Mesothelial cell of epicardium (in vitro differentiated cells): Measurements from ENCODE around the gene TFB1M. TPM values are rescaled to one million over a fixed set of nuclear protein-coding genes. Genes with fewer than 3 reads are reported as not detected.

Source experiments
- DNase-seq, 2 experiments: peaks; one replicate each; pipeline ENCODE4 v3.0.0; 2021; ENCODE audit warnings: low spot score in 2 of 2; ENCODE audit not compliant: unreplicated experiment in 2 of 2
- H3K27ac Mint-ChIP-seq: 2 replicates; pipeline ENCODE4 v1.8.0; 2021; ENCODE audit warnings: mixed read lengths
- H3K27me3 Mint-ChIP-seq: 2 replicates; pipeline ENCODE4 v1.8.0; 2021; ENCODE audit warnings: low read depth, mixed read lengths
- H3K36me3 Mint-ChIP-seq: 2 replicates; pipeline ENCODE4 v1.8.0; 2021; ENCODE audit warnings: mixed read lengths
- H3K4me1 Mint-ChIP-seq: 2 replicates; pipeline ENCODE4 v1.8.0; 2021; ENCODE audit warnings: mixed read lengths
- H3K4me3 Mint-ChIP-seq: 2 replicates; pipeline ENCODE4 v1.8.0; 2021; ENCODE audit warnings: mild to moderate bottlenecking, moderate library complexity, mixed read lengths
- H3K9me3 Mint-ChIP-seq: 2 replicates; pipeline ENCODE4 v1.8.0; 2021; ENCODE audit warnings: mixed read lengths
- total RNA-seq: library from RNA; stranded (reverse); gene quantifications from 3 replicates; pipeline ENCODE4 v1.2.1, GENCODE V29; 2021
- TF ChIP-seq, protein P1 (sequence below): fragments of 200-600 bp; sonication (generic); IDR thresholded peaks from one replicate; pipeline ENCODE4 v1.5.0; 2021; ENCODE audit warnings: antibody characterized with exemption; ENCODE audit not compliant: unreplicated experiment

Gene TFB1M
- total RNA-seq, 1 donor from 2014 or later, result 27.9 TPM

DNA sequence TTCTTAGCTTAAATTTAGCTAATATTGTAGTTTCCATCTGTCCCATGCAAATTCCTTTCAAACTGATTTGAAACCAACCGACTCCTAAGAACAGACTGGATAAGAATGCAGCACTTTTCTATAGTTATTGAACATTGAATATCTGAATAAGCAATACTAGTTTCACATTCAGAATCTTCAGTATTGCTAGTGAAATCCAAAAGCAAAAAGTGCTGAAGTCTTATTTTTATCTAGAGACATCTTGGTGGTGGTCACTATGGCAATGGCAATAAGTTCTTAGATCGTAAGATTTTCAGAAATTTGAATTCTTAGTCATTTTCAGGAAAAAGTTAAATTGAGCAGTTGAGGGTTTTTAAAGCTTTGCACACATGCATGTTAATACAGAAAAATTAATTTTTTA lies 2.7 kb downstream of the TFB1M start:
- Mint-ChIP-seq H3K4me1 (peaks cover 28% of the 10 kb centered on the region), H3K36me3 (peaks cover 8% of the 10 kb centered on the region), H3K27me3 (no peaks in the 10 kb centered on the region), H3K4me3 (no peak overlapping the region), H3K27ac (no peak overlapping the region), H3K9me3 (no peaks in the 10 kb centered on the region)
- TF ChIP-seq, protein P1, sequence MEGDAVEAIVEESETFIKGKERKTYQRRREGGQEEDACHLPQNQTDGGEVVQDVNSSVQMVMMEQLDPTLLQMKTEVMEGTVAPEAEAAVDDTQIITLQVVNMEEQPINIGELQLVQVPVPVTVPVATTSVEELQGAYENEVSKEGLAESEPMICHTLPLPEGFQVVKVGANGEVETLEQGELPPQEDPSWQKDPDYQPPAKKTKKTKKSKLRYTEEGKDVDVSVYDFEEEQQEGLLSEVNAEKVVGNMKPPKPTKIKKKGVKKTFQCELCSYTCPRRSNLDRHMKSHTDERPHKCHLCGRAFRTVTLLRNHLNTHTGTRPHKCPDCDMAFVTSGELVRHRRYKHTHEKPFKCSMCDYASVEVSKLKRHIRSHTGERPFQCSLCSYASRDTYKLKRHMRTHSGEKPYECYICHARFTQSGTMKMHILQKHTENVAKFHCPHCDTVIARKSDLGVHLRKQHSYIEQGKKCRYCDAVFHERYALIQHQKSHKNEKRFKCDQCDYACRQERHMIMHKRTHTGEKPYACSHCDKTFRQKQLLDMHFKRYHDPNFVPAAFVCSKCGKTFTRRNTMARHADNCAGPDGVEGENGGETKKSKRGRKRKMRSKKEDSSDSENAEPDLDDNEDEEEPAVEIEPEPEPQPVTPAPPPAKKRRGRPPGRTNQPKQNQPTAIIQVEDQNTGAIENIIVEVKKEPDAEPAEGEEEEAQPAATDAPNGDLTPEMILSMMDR, result no peak
- no peak for DNase-seq

DNA sequence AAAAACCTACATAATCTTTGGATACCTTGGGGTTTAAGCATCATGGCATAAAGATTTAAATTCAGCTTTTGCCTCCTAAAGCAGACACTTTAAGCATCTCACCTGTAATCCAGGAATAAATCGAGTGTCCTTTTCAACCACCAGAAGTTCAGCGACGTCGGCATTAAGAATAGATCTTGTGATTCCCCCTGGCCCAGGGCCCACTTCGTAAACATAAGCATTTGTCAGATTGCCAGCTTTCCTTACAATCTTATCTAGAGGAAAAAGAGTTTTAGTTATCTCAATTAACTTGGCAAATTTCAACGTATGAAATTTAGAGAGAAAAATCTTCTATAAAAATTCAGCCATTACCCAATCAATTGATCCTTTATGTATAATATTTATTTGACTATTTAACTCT lies 3.2 kb downstream of the TFB1M start:
- H3K27me3 Mint-ChIP-seq, result no peaks in the 10 kb centered on the region
- peak overlapping the region; percentile 44 for H3K27ac Mint-ChIP-seq
- no peaks in the 10 kb centered on the region for H3K9me3 Mint-ChIP-seq
- TF ChIP-seq, protein P1, result no peak
- H3K36me3 Mint-ChIP-seq, result peaks cover 12% of the 10 kb centered on the region
- peaks cover 28% of the 10 kb centered on the region for H3K4me1 Mint-ChIP-seq
- H3K4me3 Mint-ChIP-seq, result no peak overlapping the region
- no peak for DNase-seq

DNA sequence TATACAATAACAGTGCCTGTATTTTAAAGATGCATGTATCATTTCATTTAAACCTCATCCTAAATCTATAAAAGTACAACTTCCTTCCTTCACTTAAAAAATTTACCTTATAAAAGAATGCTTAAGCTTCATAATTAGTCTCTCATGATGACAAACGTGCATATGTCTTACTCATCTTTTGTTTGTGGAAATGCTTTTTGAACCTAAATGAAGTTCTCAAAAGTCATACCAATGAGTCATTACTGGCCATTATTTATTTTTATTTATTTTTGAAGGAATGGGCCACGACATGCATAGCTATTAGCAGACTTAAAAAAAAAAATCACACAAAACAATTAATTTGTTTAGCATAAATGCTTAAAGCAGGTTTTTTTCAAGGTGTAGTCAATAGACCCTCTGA lies 3.7 kb downstream of the TFB1M start:
- peaks cover 12% of the 10 kb centered on the region for H3K36me3 Mint-ChIP-seq
- H3K4me3 Mint-ChIP-seq, result no peak overlapping the region
- no peaks in the 10 kb centered on the region for H3K27me3 Mint-ChIP-seq
- TF ChIP-seq, protein P1, result no peak
- H3K27ac Mint-ChIP-seq, result peak overlapping the region; percentile 76
- H3K4me1 Mint-ChIP-seq, result peaks cover 28% of the 10 kb centered on the region
- no peak for DNase-seq
- H3K9me3 Mint-ChIP-seq, result no peaks in the 10 kb centered on the region

DNA sequence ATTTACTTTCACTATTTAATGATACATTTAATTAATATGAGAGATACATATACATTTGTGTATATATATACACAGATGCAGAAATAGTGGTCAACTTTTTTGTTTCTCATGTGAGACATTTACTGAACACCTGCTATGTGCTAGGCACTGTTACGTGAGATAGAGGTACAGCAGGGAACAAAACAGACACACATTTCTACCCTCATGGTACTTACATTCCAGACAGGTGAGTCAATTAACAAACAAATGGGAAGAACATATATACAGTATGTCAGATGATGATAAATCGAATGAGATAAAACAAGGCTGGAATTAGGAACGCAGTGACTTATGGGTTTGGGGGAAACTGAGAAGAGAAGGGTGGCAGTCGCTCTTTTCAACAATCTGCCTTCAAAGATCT lies 5.1 kb downstream of the TFB1M start:
- Mint-ChIP-seq H3K27ac (no peak overlapping the region), H3K9me3 (no peaks in the 10 kb centered on the region), H3K4me1 (peaks cover 19% of the 10 kb centered on the region), H3K36me3 (peaks cover 18% of the 10 kb centered on the region), H3K27me3 (no peaks in the 10 kb centered on the region), H3K4me3 (no peak overlapping the region)
- TF ChIP-seq, protein P1, result no peak
- no peak for DNase-seq

DNA sequence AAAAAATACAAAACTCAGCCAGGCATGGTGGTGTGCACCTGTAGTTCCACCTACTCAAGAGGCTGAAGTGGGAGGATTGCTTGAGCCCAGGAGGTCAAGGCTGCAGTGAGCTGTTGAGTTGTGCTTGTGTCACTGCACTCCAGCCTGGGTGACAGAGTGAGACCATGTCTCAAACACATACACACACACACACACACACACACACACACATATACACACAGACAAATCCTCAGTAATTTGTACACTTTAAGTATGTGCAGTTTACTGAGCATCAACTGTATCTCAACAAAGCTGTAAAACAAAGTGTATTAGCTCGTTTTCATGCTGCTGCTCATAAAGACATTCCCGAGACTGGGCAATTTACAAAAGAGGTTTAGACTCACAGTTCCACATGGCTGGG lies 7.3 kb downstream of the TFB1M start:
- no peaks in the 10 kb centered on the region for H3K27me3 Mint-ChIP-seq
- H3K4me1 Mint-ChIP-seq, result peaks cover 12% of the 10 kb centered on the region
- no peak overlapping the region for H3K4me3 Mint-ChIP-seq

More for the DNA sequence above, 7.3 kb downstream of the TFB1M start:
- Mint-ChIP-seq H3K27ac (no peak overlapping the region), H3K36me3 (peaks cover 25% of the 10 kb centered on the region), H3K9me3 (no peaks in the 10 kb centered on the region)
- TF ChIP-seq, protein P1, result no peak
- DNase-seq, result no peak
